ENCODE results near the gene NRG4. TPM values are rescaled to one million over a fixed set of nuclear protein-coding genes. Genes with fewer than 3 reads are reported as not detected.

NRG4 gene, protein sequence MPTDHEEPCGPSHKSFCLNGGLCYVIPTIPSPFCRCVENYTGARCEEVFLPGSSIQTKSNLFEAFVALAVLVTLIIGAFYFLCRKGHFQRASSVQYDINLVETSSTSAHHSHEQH
- total RNA-seq: 0.26 TPM in 1 of 2 replicates, not detected in the other

GRCh38 chr15:76011627-76012551, at the start of gene NRG4:
TSS of gene NRG4 (minus strand) at chr15:76012424. CDS start at chr15:76011230, 1,194 bp downstream.

DNA sequence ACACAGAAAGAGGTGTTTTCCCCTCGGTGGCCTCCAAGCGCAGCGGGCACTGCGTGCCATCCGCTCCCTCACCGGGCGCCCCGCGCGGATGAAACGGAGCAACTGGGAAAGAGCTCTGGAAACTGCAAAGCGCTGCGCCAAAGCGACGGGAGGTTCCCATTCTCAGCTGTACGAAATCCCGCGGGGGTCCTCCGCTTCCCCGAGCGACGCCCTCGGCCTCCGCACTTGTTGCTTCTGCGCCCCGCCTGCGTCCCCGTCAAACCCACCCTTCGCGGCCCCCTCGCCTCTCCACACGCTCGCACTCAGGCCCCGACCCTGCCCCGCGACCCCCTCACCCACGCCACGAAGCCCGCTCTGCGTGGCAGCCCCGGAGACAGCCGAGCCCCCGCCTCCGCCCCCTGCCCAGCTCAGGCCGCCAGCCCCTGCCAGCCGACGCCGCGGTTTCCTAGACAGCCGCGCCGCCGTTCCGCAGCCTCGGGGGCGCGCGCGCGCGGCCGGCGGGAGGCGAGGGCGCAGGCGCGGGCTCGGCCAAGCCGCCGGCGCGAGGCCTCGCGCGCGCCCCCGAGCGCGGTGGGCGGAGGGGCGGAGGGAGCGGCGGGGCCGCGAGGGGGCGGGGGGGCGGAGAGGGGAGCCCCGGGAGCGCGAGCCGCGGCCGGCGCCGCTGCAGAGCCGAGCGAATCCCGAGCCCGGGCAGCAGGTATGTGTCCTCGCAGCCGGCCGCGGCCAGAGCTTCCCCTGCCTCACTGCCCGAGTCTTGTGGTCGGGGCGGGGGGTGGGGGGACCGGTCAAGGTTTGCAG, 47.3 kb upstream of the NRG4 start, which contains the start of gene TMEM266:
Gene TMEM266 (plus strand): TSS at position 666 of the 798 bp plus-strand sequence. CDS start 74,279 bp downstream, outside the sequence.

GRCh38 chr15:75903331-75904239, 108.6 kb downstream of the NRG4 start, which contains the start of gene FBXO22:
TSS of gene FBXO22 (plus strand) at chr15:75903878. CDS start at chr15:75903964, 86 bp downstream.

Small RNA genes lying within 50 kb of the gene (small RNA-seq; reads per million reads assigned to genes)
- gene RN7SL510P: not detected

Other genes with a start within 250 kb of the NRG4 start
- 84.4 and 92.9 TPM in 2 replicates for gene UBE2Q2, start 169.0 kb downstream of the NRG4 start, total RNA-seq
- 27.7 and 29.9 TPM in 2 replicates for gene FBXO22, start 108.5 kb downstream of the NRG4 start, total RNA-seq
- gene TMEM266, start 47.6 kb upstream of the NRG4 start, total RNA-seq: 0.26 and 0.76 TPM in 2 replicates

Measured in articular chondrocyte of knee joint (primary cell).